Upper lobe of left lung (tissue), 6 donors: ENCODE data around the gene CLIC3. TPM values are rescaled to one million over a fixed set of nuclear protein-coding genes. Genes with fewer than 3 reads are reported as not detected.

Source experiments
- ATAC-seq, 2 donors: fragments of 200-7000 bp; cut with Tn5 transposase; one replicate each; pipeline ENCODE4 v1.9.1; 2022; ENCODE audit warnings: mild to moderate bottlenecking in 2 of 2, moderate library complexity in 2 of 2; ENCODE audit not compliant: low FRiP score in 2 of 2
- DNase-seq, 2 donors: peaks; one replicate each; pipeline ENCODE4 v3.0.0-alpha.2; 2019 to 2020
- H3K27ac ChIP-seq, 4 donors: fragments of 200-600 bp; sonication (generic); one replicate each; pipeline ENCODE4 v1.5.1; 2016 to 2019
- H3K27me3 ChIP-seq, 4 donors: fragments of 200-600 bp; sonication (generic); one replicate each; pipeline ENCODE4 v1.5.1; 2017 to 2019
- H3K36me3 ChIP-seq, 4 donors: fragments of 200-600 bp; sonication (generic); one replicate each; pipeline ENCODE4 v1.5.1; 2016 to 2019
- H3K4me1 ChIP-seq, 4 donors: fragments of 200-600 bp; sonication (generic); one replicate each; pipeline ENCODE4 v1.5.1; 2018 to 2019
- H3K4me3 ChIP-seq, 4 donors: fragments of 200-600 bp; sonication (generic); one replicate each; pipeline ENCODE4 v1.5.1; 2017 to 2019; ENCODE audit warnings: mild to moderate bottlenecking in 2 of 4, moderate library complexity in 1 of 4
- H3K9me3 ChIP-seq, 4 donors: fragments of 200-600 bp; sonication (generic); one replicate each; pipeline ENCODE4 v1.5.1; 2018 to 2019
- CTCF ChIP-seq, 6 experiments: fragments of 450-650 bp in 4 of 6; fragments of 200-600 bp in 2 of 6; sonication (generic) in 2 of 6; IDR thresholded peaks; one replicate each; pipeline ENCODE4 v1.5.1; 2016 to 2019; ENCODE audit warnings: antibody characterized with exemption in 6 of 6
- EP300 ChIP-seq, 4 donors: sonication (generic); formaldehyde crosslinking; IDR thresholded peaks; one replicate each; pipeline ENCODE4 v1.5.1; 2017; ENCODE audit warnings: antibody characterized with exemption in 4 of 4, control low read depth in 2 of 4
- POLR2A ChIP-seq, 4 donors: fragments of 450-650 bp; IDR thresholded peaks; one replicate each; pipeline ENCODE4 v1.5.1; 2016 to 2017; ENCODE audit warnings: antibody characterized with exemption in 4 of 4, mild to moderate bottlenecking in 2 of 4
- POLR2AphosphoS5 ChIP-seq, 2 donors: sonication (generic); formaldehyde crosslinking; IDR thresholded peaks; one replicate each; pipeline ENCODE4 v1.5.1; 2017; ENCODE audit warnings: antibody characterized with exemption in 2 of 2
- WGBS, 2 donors: methylation state at CpG; one replicate each; pipeline ENCODE4 v1.1.5; 2017 to 2018; 5-methylcytosine and 5-hydroxymethylcytosine counted together
- total RNA-seq, 6 donors: library from RNA; depleted of rRNA in 4 of 6; stranded (reverse); fragments of >200 nt in 4 of 6; gene quantifications; one replicate each; pipeline versions ENCODE4 v1.1.0 to v1.2.1, GENCODE V29; 2016 to 2021
- donor health status: DM: no; HTN: no; CAD: no; lungs with moderate emphysema.
- donor health status: DM: no; HTN: yes; CAD: no; lungs with severe emphysema.

The CLIC3 gene
- total RNA-seq, 6 donors from 2014 or later = 41.9 to 132 (median 85.2) TPM

DNA sequence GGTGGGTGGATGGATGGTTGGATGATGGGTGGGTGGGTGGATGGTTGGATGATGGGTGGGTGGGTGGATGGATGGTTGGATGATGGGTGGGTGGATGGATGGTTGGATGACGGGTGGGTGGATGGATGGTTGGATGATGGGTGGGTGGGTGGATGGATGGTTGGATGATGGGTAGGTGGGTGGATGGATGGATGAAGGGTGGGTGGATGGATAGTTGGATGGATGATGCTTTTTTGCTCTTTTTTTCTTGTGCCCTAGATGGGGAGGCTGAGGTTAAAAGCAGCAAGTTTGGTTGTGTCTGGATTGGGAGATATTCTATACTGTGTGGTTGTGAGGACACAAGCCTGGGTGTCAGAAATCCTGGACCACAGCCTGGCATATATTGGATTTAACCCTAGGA is 38.9 kb downstream of the CLIC3 start:
- DNase-seq = no peak
- WGBS, 2 donors = 71 to 93% methylated on average over 1 of the region's 1 CpG
- no peaks in the 10 kb centered on the region for H3K9me3 ChIP-seq
- H3K27ac ChIP-seq = no peak overlapping the region
- peaks cover 0 to 10% (median 5%) of the 10 kb centered on the region in 4 donors for H3K4me1 ChIP-seq
- no peak overlapping the region for H3K4me3 ChIP-seq
- no peak for TF ChIP-seq CTCF (IDR thresholded peaks at IDR 0.05)
- TF ChIP-seq POLR2AphosphoS5 (IDR thresholded peaks at IDR 0.05) = no peak
- TF ChIP-seq EP300 (IDR thresholded peaks at IDR 0.05) = no peak
- no peak for TF ChIP-seq POLR2A (IDR thresholded peaks at IDR 0.05)
- H3K36me3 ChIP-seq = no peaks in the 10 kb centered on the region
- H3K27me3 ChIP-seq = no peaks in the 10 kb centered on the region
- no peak for ATAC-seq

DNA sequence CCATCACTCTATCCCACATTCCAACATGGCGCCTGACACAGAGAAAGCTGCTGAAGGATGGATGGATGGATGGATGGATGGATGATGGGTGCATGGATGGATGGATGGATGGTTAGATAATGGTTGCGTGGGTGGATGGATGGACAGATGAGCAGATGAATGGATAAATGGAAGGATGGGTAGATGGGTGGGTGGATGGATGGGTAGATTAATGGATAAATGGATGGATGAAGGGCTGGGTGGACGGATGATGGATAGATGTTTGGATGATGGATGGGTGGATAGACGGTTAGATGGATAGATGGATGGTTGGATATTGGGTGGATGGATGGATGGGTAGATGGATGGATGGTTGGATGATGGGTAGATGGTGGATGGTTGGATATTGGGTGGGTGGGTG is 39.8 kb downstream of the CLIC3 start:
- ATAC-seq (no peak), DNase-seq (no peak)
- H3K36me3 ChIP-seq = no peaks in the 10 kb centered on the region
- no peak overlapping the region for H3K4me3 ChIP-seq
- no peak overlapping the region for H3K27ac ChIP-seq
- TF ChIP-seq CTCF (IDR thresholded peaks at IDR 0.05) = no peak
- no peak for TF ChIP-seq EP300 (IDR thresholded peaks at IDR 0.05)
- TF ChIP-seq POLR2A (IDR thresholded peaks at IDR 0.05) = no peak
- no peak for TF ChIP-seq POLR2AphosphoS5 (IDR thresholded peaks at IDR 0.05)
- no peaks in the 10 kb centered on the region for H3K27me3 ChIP-seq
- 93 to 95% methylated on average over 4 of the region's 4 CpGs for WGBS, 2 donors
- peaks cover 0 to 10% (median 5%) of the 10 kb centered on the region in 4 donors for H3K4me1 ChIP-seq
- no peaks in the 10 kb centered on the region for H3K9me3 ChIP-seq

DNA sequence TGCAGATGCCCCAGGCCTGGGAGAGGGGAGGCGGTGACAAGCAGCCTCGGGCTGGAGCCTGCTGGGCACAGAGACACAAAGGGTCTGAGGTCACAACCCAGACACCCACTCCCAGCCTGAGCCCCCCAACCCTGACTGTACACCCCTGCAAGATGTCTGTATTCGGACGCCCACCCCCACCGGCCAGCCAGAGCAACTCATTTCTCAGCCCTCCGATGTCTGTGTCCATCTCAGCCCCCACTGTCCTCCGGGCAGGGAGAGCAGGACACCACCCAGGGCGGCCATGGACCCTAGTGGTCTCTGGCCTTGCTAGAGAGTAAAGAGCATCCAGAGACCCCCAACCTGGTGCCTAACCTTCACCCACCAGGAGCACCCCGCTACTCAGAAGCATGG is 40.4 kb downstream of the CLIC3 start:
- no peak for TF ChIP-seq CTCF (IDR thresholded peaks at IDR 0.05)
- no peak for TF ChIP-seq POLR2A (IDR thresholded peaks at IDR 0.05)
- TF ChIP-seq POLR2AphosphoS5 (IDR thresholded peaks at IDR 0.05) = no peak
- no peak for TF ChIP-seq EP300 (IDR thresholded peaks at IDR 0.05)
- Histone ChIP-seq H3K36me3 (no peaks in the 10 kb centered on the region), H3K27ac (no peak overlapping the region), H3K4me1 (peaks cover 0 to 10% (median 2%) of the 10 kb centered on the region in 4 donors), H3K27me3 (no peaks in the 10 kb centered on the region), H3K4me3 (no peak overlapping the region), H3K9me3 (no peaks in the 10 kb centered on the region)
- WGBS, 2 donors = 96% methylated on average over 3 to 6 of the region's 9 CpGs
- DNase-seq = no peak
- no peak for ATAC-seq

- TF ChIP-seq POLR2AphosphoS5 (IDR thresholded peaks at IDR 0.05) (no peak), EP300 (IDR thresholded peaks at IDR 0.05) (no peak), CTCF (IDR thresholded peaks at IDR 0.05) (no peak), POLR2A (IDR thresholded peaks at IDR 0.05) (no peak)
- DNase-seq = peak in 1 of 2 donors; percentile 57
- no peak overlapping the region for H3K27ac ChIP-seq
- H3K27me3 ChIP-seq = no peaks in the 10 kb centered on the region
- ATAC-seq = no peak
- no peak overlapping the region for H3K4me3 ChIP-seq
- peaks cover 4 to 16% (median 7%) of the 10 kb centered on the region in 4 donors for H3K4me1 ChIP-seq
- WGBS, 2 donors = 90% methylated on average over 4 to 14 of the region's 14 CpGs
- H3K36me3 ChIP-seq = no peaks in the 10 kb centered on the region
- no peaks in the 10 kb centered on the region for H3K9me3 ChIP-seq
Observed at GRCh38 chr9:136955202-136955942, 41.0 kb downstream of the CLIC3 start.
